GM12878 (cell line): ENCODE measurements around the gene RAD51B. TPM values are rescaled to one million over a fixed set of nuclear protein-coding genes. Genes with fewer than 3 reads are reported as not detected.

Experiments
- ATAC-seq: fragments of 200-7000 bp; cut with Tn5 transposase; 3 replicates; pipeline ENCODE4 v1.9.1; 2020; ENCODE audit warnings: mild to moderate bottlenecking, moderate library complexity
- BruUV-seq: library from RNA; stranded (reverse); fragments of 400-500 nt; replicated peaks from 2 replicates; lab custom pipeline; 2021; lab: Mats Ljungman, UMichigan
- CTCF ChIA-PET: fragments of 300-600 bp; sonication (Branson Sonifier 250); formaldehyde crosslinking; extraction: SDS; loops from one replicate; lab custom pipeline; 2021; ENCODE audit warnings: inconsistent platforms; lab: Yijun Ruan, JAX
- POLR2A ChIA-PET: fragments of 350-600 bp; formaldehyde crosslinking; extraction: SDS; loops from one replicate; lab custom pipeline; 2021; ENCODE audit warnings: inconsistent platforms; lab: Charles Lee
- RAD21 ChIA-PET: fragments of 300-600 bp; sonication (Branson Sonifier 250); formaldehyde crosslinking; loops from one replicate; lab custom pipeline; 2023; ENCODE audit warnings: antibody characterized with exemption; ENCODE audit not compliant: unreplicated experiment; lab: Charles Lee
- SMC1A ChIA-PET: fragments of 300-600 bp; sonication (Branson Sonifier 250); formaldehyde crosslinking; loops from one replicate; lab custom pipeline; 2023; ENCODE audit not compliant: unreplicated experiment, uncharacterized antibody; lab: Charles Lee
- DNase-seq: peaks from one replicate; pipeline ENCODE4 v3.0.0-alpha.2; 2011; ENCODE audit warnings: low read depth, low spot score
- FAIRE-seq: peaks from 3 replicates; lab custom pipeline; 2011; peaks lifted over from hg19 to GRCh38; lab: Jason Lieb, UNC
- H2AFZ ChIP-seq: 2 replicates; pipeline ENCODE4 v1.6.0; 2011; ENCODE audit warnings: low read depth, low read length, control low read depth; ENCODE audit not compliant: control insufficient read depth
- H3K27ac ChIP-seq: 2 replicates; pipeline ENCODE4 v1.5.1; 2011; ENCODE audit warnings: control low read depth; ENCODE audit not compliant: control insufficient read depth, insufficient read depth
- H3K27me3 ChIP-seq, 2 experiments: replicated peaks in 1 of 2; 2 replicates each; pipeline versions ENCODE4 v1.6.0 to v1.6.1; 2011; ENCODE audit warnings: low read length in 1 of 2; ENCODE audit not compliant: control insufficient read depth in 2 of 2, insufficient read depth in 2 of 2
- H3K36me3 ChIP-seq, 2 experiments: 2 replicates each; pipeline ENCODE4 v1.5.1; 2011; ENCODE audit warnings: low read length in 1 of 2; ENCODE audit not compliant: control insufficient read depth in 2 of 2, insufficient read depth in 2 of 2
- H3K4me1 ChIP-seq: 2 replicates; pipeline ENCODE4 v1.6.1; 2011; ENCODE audit warnings: mild to moderate bottlenecking, low read length, moderate library complexity, mixed read lengths; ENCODE audit not compliant: control insufficient read depth, insufficient read depth
- H3K4me2 ChIP-seq: 2 replicates; pipeline ENCODE4 v1.6.0; 2011; ENCODE audit warnings: control low read depth; ENCODE audit not compliant: control insufficient read depth, insufficient read depth
- H3K4me3 ChIP-seq: fragments of 200-600 bp; sonication (generic); 2 replicates; pipeline ENCODE4 v1.5.1; 2016
- H3K79me2 ChIP-seq: 2 replicates; pipeline ENCODE4 v1.6.0; 2011; ENCODE audit warnings: low read length; ENCODE audit not compliant: control insufficient read depth, insufficient read depth
- H3K9ac ChIP-seq: 2 replicates; pipeline ENCODE4 v1.8.0; 2011; ENCODE audit warnings: low read length, control low read depth, mixed read lengths; ENCODE audit not compliant: control insufficient read depth, insufficient read depth
- H3K9me3 ChIP-seq: replicated peaks from 3 replicates; pipeline ENCODE4 v1.5.1; 2011; ENCODE audit warnings: mild to moderate bottlenecking, low read length; ENCODE audit not compliant: control insufficient read depth, insufficient read depth
- H4K20me1 ChIP-seq: 2 replicates; pipeline ENCODE4 v1.6.0; 2011; ENCODE audit not compliant: control insufficient read depth, insufficient read depth
- ASH2L ChIP-seq: fragments of 300-600, 200-600 bp; sonication (generic); IDR thresholded peaks from 2 replicates; pipeline ENCODE4 v1.6.1; 2017; ENCODE audit warnings: low read depth, mild to moderate bottlenecking, borderline replicate concordance
- IRF5 ChIP-seq: fragments of 450-650 bp; IDR thresholded peaks from 2 replicates; pipeline ENCODE4 v1.6.1; 2017; ENCODE audit warnings: borderline replicate concordance
- POU2F2 ChIP-seq: IDR thresholded peaks from 3 replicates; pipeline ENCODE4 v1.6.1; 2011; ENCODE audit warnings: low read depth, mild to moderate bottlenecking, low read length, borderline replicate concordance
- RAD51 ChIP-seq: fragments of 450-650 bp; IDR thresholded peaks from 2 replicates; pipeline ENCODE4 v1.6.1; 2016; ENCODE audit warnings: moderate library complexity, mild to moderate bottlenecking, inconsistent platforms
- SKIL ChIP-seq: fragments of 450-650 bp; IDR thresholded peaks from 2 replicates; pipeline ENCODE4 v1.6.1; 2017; ENCODE audit warnings: mild to moderate bottlenecking, low read depth, inconsistent platforms; ENCODE audit not compliant: poor library complexity, severe bottlenecking
- SMC3 ChIP-seq: IDR thresholded peaks from 2 replicates; pipeline ENCODE4 v1.6.1; 2011; ENCODE audit warnings: low read length, improper control_type of control experiment, borderline replicate concordance
- SRF ChIP-seq, 2 experiments: IDR thresholded peaks; 2 replicates each; pipeline ENCODE4 v1.6.1; 2011; ENCODE audit warnings: low read depth in 2 of 2, low read length in 2 of 2, mild to moderate bottlenecking in 1 of 2, moderate library complexity in 1 of 2
- STAT3 ChIP-seq: IDR thresholded peaks from 2 replicates; pipeline ENCODE4 v1.6.1; 2011; ENCODE audit warnings: low read depth, low read length, improper control_type of control experiment
- ZBTB11 ChIP-seq: fragments of 450-650 bp; formaldehyde crosslinking; IDR thresholded peaks from 2 replicates; pipeline ENCODE4 v1.5.0; 2022; ENCODE audit warnings: mild to moderate bottlenecking, missing genetic modification characterization
- ZNF24 ChIP-seq: fragments of 450-650 bp; IDR thresholded peaks from 2 replicates; pipeline ENCODE4 v1.6.1; 2017; ENCODE audit warnings: antibody characterized with exemption, mild to moderate bottlenecking
- WGBS: methylation state at CpG from one replicate; pipeline ENCODE4 v1.1.6; 2016; ENCODE audit warnings: low lambda C conversion rate; ENCODE audit not compliant: insufficient replicate concordance, insufficient coverage; ENCODE audit errors: missing lambda C conversion rate; 5-methylcytosine and 5-hydroxymethylcytosine counted together
- in situ Hi-C: fragments of 300-500 bp; cut with MboI; formaldehyde crosslinking; loops from 9 replicates; pipeline ENCODE4 v1.14.3; 2018; ENCODE audit warnings: mixed read lengths
- intact Hi-C: fragments of 100-400 bp; cut with micrococcal nuclease; formaldehyde crosslinking; loops from one replicate; pipeline ENCODE4 v1.14.2; 2022; ENCODE audit not compliant: unreplicated experiment
- polyA plus RNA-seq, 11 experiments: library from polyadenylated mRNA; depleted of rRNA in 4 of 11; unstranded in 6 of 11; stranded (reverse) in 5 of 11; fragments of >200 nt; fragmentation: Nextera tagmentation in 4 of 11; fragmentation: Illumina TruSeq in 1 of 11; extraction: Ambion mirVana in 4 of 11; extraction: Trizol in 1 of 11; gene quantifications; 1 replicate in 1 of 11; 2 replicates in 10 of 11; pipeline versions ENCODE4 v1.2.1 to v1.2.3, GENCODE V29; 2011 to 2016; ENCODE audit warnings: inconsistent platforms in 2 of 11, missing spikeins in 2 of 11, low read depth in 1 of 11
- total RNA-seq, 4 experiments: library from RNA; depleted of rRNA in 3 of 4; stranded (reverse); fragments of >200 nt in 3 of 4; fragmentation: Illumina TruSeq in 1 of 4; extraction: Trizol in 1 of 4; gene quantifications; 2 replicates each; pipeline versions ENCODE4 v1.2.1 to v1.2.3, GENCODE V29; 2013 to 2021

Gene RAD51B
- total and polyA plus RNA-seq, 10 of the 15 experiments (the other 5 are each of a cell fraction or from before 2014, with no cell fraction given), result 9.8 to 26.8 (median 21.3) TPM

GRCh38 chr14:67999705-68000384 is 180.3 kb downstream of the RAD51B start:
- FAIRE-seq (no peak), DNase-seq (no peak), ATAC-seq (no peak)
- H3K9me3 ChIP-seq, result no peaks in the 10 kb centered on the region; the same call in 2 of the 3 replicates
- H3K4me1 ChIP-seq, result no peaks in the 10 kb centered on the region
- no peak overlapping the region for H3K4me2 ChIP-seq
- TF ChIP-seq SMC3, result no peak
- no peak for TF ChIP-seq IRF5
- no peak for TF ChIP-seq ASH2L
- TF ChIP-seq STAT3, result no peak
- TF ChIP-seq ZBTB11, result no peak
- no peak for TF ChIP-seq ZNF24
- no peak for TF ChIP-seq SRF (IDR thresholded peaks at IDR 0.05; ENCODE audit: low read depth in 2 of 2, low read length in 2 of 2)
- no peak for TF ChIP-seq POU2F2
- TF ChIP-seq RAD51, result no peak
- no peak for TF ChIP-seq SKIL
- in situ Hi-C loops, result no loop called here
- ChIA-PET CTCF (no interaction called here), POLR2A (no interaction called here), SMC1A (interaction anchor here (1.0 kb wide), 1 partner anchor 100 kb away, joined by 3 read pairs; no protein-coding TSS in a partner anchor), RAD21 (no interaction called here)
- 78% methylated on average over 5 of the region's 5 CpGs for WGBS
- no peaks in the 10 kb centered on the region for H3K27me3 ChIP-seq
- no peak overlapping the region for H3K9ac ChIP-seq
- H3K36me3 ChIP-seq, result no peaks in the 10 kb centered on the region
- H2AFZ ChIP-seq, result no peak overlapping the region
- H3K79me2 ChIP-seq, result no peaks in the 10 kb centered on the region
- no peaks in the 10 kb centered on the region for H4K20me1 ChIP-seq
- no TSS peak for BruUV-seq
- H3K27ac ChIP-seq, result no peak overlapping the region
- intact Hi-C loops, result no loop called here
- no peak overlapping the region for H3K4me3 ChIP-seq
